Measurements from ENCODE around the gene ADISSP. TPM values are rescaled to one million over a fixed set of nuclear protein-coding genes. Genes with fewer than 3 reads are reported as not detected.
A peak's percentile ranks its signal among the peaks of the same experiment; 100 is the strongest.

ADISSP gene
- total and polyA plus RNA-seq, 2 of the 13 experiments (the other 11 are each of a cell fraction or from before 2014, with no cell fraction given), result 38.3 to 90.6 TPM

DNA sequence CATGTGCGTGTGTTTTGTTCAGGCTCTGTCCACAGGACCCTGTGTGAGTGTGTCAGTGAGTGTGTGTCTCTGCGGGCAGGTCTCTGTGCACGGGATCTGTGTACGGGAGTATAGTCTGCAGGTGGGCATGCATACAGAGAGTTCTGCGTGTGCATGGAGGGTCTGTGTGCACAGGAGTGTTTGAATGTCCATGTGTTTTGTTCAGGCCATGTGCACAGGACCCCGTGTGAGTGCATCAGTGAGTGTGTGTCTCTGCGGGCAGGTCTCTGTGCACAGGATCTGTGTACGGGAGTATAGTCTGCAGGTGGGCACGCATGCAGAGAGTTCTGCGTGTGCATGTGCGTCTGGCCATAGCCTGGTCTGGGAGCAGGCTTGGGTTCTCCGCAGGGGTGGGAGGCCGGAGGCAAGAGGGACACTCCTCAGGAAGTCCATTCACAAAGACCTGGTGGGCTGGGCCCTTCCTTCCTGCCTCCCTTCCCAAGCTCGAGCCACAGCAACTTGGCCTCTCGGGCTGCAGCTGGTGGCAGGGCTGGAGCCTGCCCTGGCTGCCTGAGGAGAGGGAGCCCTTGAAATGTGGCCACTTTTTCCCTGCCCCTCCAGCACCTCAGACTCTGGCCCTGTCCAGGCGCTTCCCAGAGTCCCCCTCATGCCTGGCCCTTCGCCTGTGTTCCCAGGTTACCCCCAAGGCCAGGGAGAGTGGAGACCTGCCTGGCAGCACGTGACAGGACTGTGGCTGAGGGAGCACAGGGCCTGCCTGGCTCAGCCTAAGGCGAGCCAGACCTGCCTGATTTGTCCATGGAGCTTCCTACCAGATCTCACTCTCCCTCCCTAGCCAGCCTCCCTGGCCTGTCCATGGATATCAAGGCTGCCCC, 28.3 kb downstream of the ADISSP start (continued):
- TF ChIP-seq, protein P1, sequence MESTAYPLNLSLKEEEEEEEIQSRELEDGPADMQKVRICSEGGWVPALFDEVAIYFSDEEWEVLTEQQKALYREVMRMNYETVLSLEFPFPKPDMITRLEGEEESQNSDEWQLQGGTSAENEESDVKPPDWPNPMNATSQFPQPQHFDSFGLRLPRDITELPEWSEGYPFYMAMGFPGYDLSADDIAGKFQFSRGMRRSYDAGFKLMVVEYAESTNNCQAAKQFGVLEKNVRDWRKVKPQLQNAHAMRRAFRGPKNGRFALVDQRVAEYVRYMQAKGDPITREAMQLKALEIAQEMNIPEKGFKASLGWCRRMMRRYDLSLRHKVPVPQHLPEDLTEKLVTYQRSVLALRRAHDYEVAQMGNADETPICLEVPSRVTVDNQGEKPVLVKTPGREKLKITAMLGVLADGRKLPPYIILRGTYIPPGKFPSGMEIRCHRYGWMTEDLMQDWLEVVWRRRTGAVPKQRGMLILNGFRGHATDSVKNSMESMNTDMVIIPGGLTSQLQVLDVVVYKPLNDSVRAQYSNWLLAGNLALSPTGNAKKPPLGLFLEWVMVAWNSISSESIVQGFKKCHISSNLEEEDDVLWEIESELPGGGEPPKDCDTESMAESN (CRISPR knock-in tag; conservative IDR thresholded peaks at IDR 0.05), result peak; percentile 86
- TF ChIP-seq MIER2 (CRISPR knock-in tag; IDR thresholded peaks at IDR 0.05) (no peak), ARID4A (CRISPR knock-in tag; IDR thresholded peaks at IDR 0.05; ENCODE audit: borderline replicate concordance) (peak; percentile 59; the same call in 1 of the 2 replicates), ZMYM2 (CRISPR knock-in tag; IDR thresholded peaks at IDR 0.05) (no peak), TCF7L2 (IDR thresholded peaks at IDR 0.05; ENCODE audit: low read depth, low read length) (no peak), ZNF678 (CRISPR knock-in tag; IDR thresholded peaks at IDR 0.05) (no peak), PRDM15 (CRISPR knock-in tag; IDR thresholded peaks at IDR 0.05) (no peak), HOXA3 (CRISPR knock-in tag; IDR thresholded peaks at IDR 0.05) (0 out of 2 replicates have a peak, but pooled peaks have one; percentile 47), GRHL1 (CRISPR knock-in tag; conservative IDR thresholded peaks at IDR 0.05) (no peak), ZNF720 (CRISPR knock-in tag; IDR thresholded peaks at IDR 0.05) (no peak), RARA (CRISPR knock-in tag; IDR thresholded peaks at IDR 0.05) (peak; percentile 44; the same call in 1 of the 2 replicates), CCDC6 (CRISPR knock-in tag; IDR thresholded peaks at IDR 0.05) (no peak), KDM4B (CRISPR knock-in tag; IDR thresholded peaks at IDR 0.05) (no peak)
- TF ChIP-seq, protein P2, sequence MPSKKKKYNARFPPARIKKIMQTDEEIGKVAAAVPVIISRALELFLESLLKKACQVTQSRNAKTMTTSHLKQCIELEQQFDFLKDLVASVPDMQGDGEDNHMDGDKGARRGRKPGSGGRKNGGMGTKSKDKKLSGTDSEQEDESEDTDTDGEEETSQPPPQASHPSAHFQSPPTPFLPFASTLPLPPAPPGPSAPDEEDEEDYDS (CRISPR knock-in tag; IDR thresholded peaks at IDR 0.05), result no peak

Measured in HepG2 (cell line).